CD4-positive, alpha-beta T cell treated with Interleukin-2 at 100 ng/mL for 4 hours (primary cell): Measurements from ENCODE around the gene DYSF.
"Not testable (repeated sequence)": the region's sequence is repeated elsewhere in the genome, so short reads cannot be mapped to it uniquely, and the experiment has no call there.

ENCODE experiments used
- DNase-seq: peaks from one replicate; pipeline ENCODE4 v3.0.0-alpha.2; 2020; ENCODE audit warnings: low spot score

Gene DYSF

GRCh38 chr2:71472019-71472418 lies 18.7 kb downstream of the DYSF start:
- no peak for DNase-seq

- DNase-seq, result no peak
Measured at GRCh38 chr2:71473346-71474031, 20.1 kb downstream of the DYSF start.

DNA sequence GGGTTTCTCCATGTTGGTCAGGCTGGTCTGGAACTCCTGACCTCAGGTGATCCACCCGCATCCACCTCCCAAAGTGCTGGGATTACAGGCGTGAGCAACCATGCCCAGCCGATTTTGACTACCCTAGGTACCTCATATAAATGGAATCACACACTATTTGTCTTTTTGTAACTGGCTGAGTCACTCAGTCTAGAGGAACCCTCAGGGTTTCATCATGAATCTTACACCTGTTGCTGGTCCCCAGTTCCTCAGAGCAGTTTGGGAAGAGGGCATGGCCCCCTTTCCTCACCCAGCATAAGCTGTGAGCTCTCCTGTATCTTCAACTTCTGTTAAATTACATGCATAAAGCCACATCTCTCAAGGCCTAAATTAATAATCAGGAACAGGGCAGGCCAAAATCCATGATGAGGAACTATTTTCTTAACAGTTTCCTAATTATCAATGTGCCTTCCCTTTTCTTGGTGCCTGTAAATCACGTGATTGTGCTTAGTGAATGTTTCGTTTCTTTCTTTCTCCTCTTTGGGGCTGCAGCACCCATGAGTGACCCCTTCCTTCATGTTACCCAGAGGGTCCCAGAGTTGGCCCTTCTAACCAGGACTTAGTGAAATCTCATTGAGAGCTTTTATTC lies 20.9 kb downstream of the DYSF start:
- DNase-seq, result no peak

- DNase-seq, result no peak
Measured at GRCh38 chr2:71474744-71475397, 21.5 kb downstream of the DYSF start.

- no peak for DNase-seq
Measured at GRCh38 chr2:71476495-71476894, 23.1 kb downstream of the DYSF start.

GRCh38 chr2:71477231-71477691 lies 23.9 kb downstream of the DYSF start:
- no peak for DNase-seq

DNA sequence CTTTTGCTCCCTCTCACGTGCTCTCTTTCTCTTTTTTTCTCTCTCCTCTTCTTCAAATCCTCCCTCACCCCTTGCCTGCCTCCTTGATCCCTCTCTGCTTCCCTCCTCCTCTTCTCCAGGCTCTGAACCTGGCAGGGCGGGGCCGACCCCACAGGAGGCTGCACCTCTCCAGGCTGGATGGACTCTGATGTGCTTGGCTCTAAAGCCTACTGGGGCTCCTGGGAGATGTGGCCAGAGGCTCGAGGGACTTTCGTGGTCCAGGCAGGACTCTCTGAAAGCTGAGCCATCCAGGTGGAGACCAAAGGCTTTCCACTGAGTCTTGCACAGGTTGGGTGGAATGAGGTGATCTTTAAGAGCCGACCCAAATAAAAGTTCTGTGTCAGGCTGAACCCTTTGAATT lies 25.4 kb downstream of the DYSF start:
- DNase-seq, result no peak

DNA sequence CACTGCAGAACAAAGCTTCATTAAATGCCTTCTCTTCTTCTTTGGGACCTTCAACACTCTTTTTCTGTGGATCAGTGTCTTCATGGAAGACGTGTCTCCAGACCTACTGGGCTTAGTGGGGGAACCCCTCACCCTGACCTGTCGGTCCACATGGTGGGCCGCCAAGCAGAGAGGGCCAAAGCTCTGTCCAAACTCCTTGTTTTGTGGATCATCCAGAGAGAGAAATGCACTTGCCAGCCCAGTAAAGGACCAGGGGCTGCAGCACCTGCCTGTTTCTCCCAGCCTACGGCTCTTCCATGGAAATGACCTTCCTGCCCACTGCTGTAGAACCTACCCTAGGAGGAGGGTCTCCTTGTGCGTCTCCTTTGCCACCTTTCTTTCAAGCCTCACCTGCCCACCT lies 25.9 kb downstream of the DYSF start:
- no peak for DNase-seq

DNA sequence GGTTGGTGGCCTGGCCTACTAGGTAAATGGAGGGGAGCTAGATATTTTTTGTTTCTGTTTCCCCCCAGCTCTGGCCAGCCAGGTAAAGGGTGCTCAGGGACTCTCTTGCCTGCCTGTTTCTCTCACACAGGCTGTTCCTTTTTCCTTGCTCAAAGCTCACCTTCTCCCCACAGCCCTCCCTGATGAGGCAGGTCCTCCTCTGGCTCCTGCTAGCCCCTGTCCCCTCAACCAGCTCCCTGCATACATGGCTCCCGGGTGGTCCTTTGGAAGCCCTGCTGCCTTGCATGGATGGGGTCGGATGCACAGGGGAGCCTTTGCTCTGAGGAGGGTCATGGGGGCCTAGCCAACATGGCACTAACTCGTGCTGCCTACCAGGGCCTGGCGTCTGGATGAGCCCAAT lies 27.8 kb downstream of the DYSF start:
- DNase-seq, result no peak

DNA sequence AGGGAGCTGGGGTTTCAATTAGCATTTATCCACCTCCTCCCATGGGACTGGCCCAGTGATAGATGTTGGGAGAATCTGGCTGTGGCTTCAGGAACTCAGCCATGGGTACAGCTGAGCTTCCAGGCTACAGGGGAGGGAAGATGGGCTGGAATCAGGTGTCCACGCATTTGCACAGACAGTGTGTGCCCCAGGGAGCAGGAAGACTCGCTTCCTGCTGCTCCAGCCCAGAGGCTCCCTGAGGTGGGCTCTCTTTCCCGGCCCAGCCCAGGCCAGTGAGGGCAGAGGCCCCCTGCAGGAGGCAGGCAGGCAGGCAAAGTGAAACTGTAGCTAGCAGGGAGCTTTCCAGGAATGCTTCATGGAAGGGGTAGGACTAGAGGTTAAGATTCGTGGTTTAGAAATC lies 28.7 kb downstream of the DYSF start:
- no peak for DNase-seq

DNA sequence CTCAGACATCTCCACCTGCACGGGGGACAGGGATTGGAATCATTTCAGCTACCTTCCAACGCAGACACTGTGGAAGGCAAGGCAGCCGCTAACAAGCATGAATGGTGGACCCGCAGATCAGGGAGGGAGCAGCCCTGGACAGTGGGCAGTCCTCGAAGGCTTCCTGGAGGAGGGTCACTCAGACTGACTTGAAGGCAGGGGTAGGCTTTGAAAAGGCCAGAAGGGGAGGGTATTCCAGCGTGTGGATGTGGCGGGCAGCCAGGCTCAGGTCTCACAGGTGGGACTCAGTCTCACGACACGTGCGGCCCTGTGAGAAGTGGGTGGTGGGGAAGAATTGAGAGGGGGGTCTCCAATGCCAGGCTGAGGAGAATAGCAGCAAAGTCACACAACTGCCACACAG lies 29.9 kb downstream of the DYSF start:
- no peak for DNase-seq

- DNase-seq, result no peak
Measured at GRCh38 chr2:71484354-71484753, 31.0 kb downstream of the DYSF start.

- DNase-seq, result no peak
Measured at GRCh38 chr2:71486881-71487640, 33.7 kb downstream of the DYSF start.

GRCh38 chr2:71491551-71491950 lies 38.2 kb downstream of the DYSF start:
- not testable (repeated sequence) for DNase-seq

GRCh38 chr2:71492112-71492511 lies 38.8 kb downstream of the DYSF start:
- no peak for DNase-seq

- no peak for DNase-seq
Measured at GRCh38 chr2:71494091-71494490, 40.7 kb downstream of the DYSF start.

GRCh38 chr2:71494523-71495155 lies 41.3 kb downstream of the DYSF start:
- DNase-seq, result no peak

- DNase-seq, result no peak
Measured at GRCh38 chr2:71496156-71496770, 42.9 kb downstream of the DYSF start.

DNA sequence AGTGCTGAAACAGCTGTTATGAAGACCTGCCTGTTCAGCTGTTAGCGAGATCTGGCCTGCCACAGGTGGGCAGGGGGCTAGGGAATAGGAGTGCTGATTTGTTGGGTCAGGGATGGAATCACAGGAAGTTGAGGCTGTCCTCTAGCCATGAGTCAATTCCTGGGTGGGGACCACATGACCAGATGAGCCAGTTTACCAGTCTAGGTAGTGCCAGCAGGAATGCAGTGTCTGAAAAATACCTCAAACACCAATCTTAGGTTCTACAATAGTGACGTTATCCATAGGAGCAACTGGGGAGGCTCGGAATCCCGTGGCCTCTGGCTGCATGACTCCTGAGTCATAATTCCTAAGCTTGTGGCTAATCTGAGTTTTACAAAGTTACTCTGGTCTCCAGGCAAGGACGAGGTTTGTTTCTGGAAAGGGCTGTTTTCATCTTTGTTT lies 44.9 kb downstream of the DYSF start:
- DNase-seq, result no peak

DNA sequence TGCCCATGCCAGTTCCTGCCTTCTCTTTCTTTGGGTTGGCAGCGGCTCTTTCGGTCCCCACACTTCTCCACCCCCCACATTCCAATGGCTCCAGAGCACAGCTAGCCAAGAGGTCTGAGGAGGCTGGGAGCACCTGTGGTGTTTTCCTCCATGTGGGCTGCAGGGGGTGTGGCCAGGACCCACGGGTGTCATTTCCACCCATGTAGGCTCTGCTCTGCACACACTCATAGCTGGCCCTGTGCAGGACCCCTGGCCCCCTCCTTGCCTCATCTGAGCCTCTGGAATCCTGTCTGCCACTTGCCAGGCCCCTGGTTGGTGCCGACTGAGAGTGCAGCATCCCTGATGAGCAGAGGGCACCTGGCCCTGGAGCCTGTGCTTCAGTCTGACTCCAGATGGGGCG lies 46.3 kb downstream of the DYSF start:
- no peak for DNase-seq

DNA sequence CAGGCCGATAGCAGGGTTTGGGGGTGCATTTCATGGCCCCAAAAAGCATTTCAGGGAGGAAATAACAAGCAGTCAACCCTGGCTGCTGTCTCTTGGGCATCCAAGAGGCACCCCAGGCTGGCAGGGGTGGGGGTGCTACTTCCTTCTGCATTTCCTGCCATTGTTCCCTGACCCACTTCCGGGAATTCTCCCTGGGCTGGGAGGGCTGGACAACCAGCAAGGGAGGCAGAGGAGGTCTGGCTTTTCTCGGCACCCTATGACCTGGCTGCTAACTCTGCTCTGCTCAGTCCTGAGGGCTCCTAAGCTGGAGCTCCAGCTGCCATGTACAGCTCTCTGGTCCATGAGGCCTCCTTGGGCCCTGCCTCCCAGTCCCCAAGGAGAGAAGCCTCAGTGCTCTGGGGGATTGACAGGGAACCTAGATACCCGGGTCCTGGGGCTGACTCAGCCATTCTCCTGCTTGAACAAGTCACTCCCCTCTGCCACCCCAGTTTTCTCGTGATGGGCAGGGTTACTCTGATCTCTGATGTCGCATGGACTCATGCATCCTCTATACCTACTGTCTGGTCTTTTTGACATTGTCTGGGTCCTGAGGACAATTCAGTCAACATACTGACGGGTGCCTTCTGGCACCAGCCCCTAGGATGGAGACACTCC lies 47.2 kb downstream of the DYSF start:
- DNase-seq, result no peak
